Muscle layer of duodenum (tissue), 2 donors: ENCODE measurements around the gene C6orf136.
A peak's percentile ranks its signal among the peaks of the same experiment; 100 is the strongest.

Experiments used
- H3K27ac ChIP-seq: one replicate; pipeline ENCODE4 v1.7.0; 2013; ENCODE audit warnings: mild to moderate bottlenecking, low read length
- H3K27me3 ChIP-seq: one replicate; pipeline ENCODE4 v1.7.0; 2013; ENCODE audit warnings: low read depth, mild to moderate bottlenecking, control low read depth, low read length
- H3K36me3 ChIP-seq, 2 donors: one replicate each; pipeline ENCODE4 v1.7.0; 2013; ENCODE audit warnings: low read length in 2 of 2, control low read depth in 1 of 2, mild to moderate bottlenecking in 1 of 2; ENCODE audit not compliant: insufficient read depth in 2 of 2, control insufficient read depth in 1 of 2
- H3K4me1 ChIP-seq, 2 donors: one replicate each; pipeline ENCODE4 v1.7.0; 2013; ENCODE audit warnings: low read length in 2 of 2, mild to moderate bottlenecking in 2 of 2, control low read depth in 1 of 2, moderate library complexity in 1 of 2; ENCODE audit not compliant: insufficient read depth in 2 of 2, control insufficient read depth in 1 of 2
- H3K4me3 ChIP-seq, 2 donors: one replicate each; pipeline ENCODE4 v1.7.0; 2013; ENCODE audit warnings: low read length in 2 of 2, low read depth in 1 of 2, mild to moderate bottlenecking in 1 of 2
- H3K9me3 ChIP-seq, 2 donors: one replicate each; pipeline ENCODE4 v1.7.0; 2013; ENCODE audit warnings: low read length in 2 of 2, control low read depth in 1 of 2, mild to moderate bottlenecking in 1 of 2; ENCODE audit not compliant: control insufficient read depth in 1 of 2
- donor health status: healthy.

The C6orf136 gene

DNA sequence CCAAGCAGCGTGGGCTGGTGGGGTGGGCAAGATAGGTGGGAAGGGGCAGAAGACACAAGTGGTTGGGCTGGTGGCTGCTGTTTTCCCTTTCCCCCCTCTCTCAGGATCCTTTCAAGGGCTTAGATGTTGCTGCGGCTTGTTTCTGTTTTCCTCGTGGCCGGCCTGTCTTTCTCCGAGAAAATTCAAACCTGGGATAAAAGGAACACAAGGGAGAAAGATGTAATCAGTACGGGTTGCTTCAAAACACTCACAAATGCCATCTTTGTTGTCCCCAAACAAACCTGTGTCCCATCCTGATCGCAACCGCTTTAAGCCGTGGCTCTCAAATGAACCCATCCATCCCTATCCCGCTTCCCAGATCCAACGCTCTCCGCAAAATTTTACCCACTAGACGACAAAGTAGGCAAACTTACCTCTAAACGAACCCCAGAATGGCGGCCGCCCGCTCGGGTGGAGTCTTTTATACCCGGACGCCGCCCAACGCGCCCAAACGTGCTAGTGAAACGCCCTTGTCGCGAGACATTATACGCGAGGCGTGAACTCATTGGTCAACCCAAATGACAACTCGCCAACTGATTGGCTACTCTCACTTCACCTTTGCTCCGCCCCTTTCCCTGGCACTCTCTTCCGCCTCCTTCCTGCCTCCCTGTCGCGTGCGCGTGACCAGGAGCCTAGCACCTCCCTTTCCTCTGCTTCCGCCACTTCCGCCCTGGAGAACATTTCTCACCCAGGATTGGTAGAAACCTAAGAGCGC, 29.9 kb upstream of the C6orf136 start, which contains the start of gene PPP1R10:
PPP1R10 (minus strand) TSS at position 433 of the 754 bp plus-strand sequence. CDS start 7,299 bp downstream, outside the sequence.
- H3K9me3 ChIP-seq, result no peaks in the 10 kb centered on the region
- H3K4me1 ChIP-seq, result peaks cover 24 to 33% of the 10 kb centered on the region in 2 donors
- no peaks in the 10 kb centered on the region for H3K27me3 ChIP-seq
- H3K4me3 ChIP-seq, result peak within 1 kb of the TSS; percentile 95 to 96
- H3K36me3 ChIP-seq, result peaks cover 26 to 29% of the 10 kb centered on the region in 2 donors
- H3K27ac ChIP-seq, result peak within 1 kb of the TSS; percentile 100

GRCh38 chr6:30617565-30618269, 29.2 kb upstream of the C6orf136 start, which contains the start of gene MRPS18B:
MRPS18B (plus strand) TSS chr6:30617840; CDS start chr6:30617866, 26 bp downstream.
- Histone ChIP-seq H3K9me3 (no peaks in the 10 kb centered on the region), H3K36me3 (peaks cover 29 to 35% of the 10 kb centered on the region in 2 donors), H3K27ac (peak within 1 kb of the TSS; percentile 100), H3K4me3 (peak within 1 kb of the TSS; percentile 95 to 96), H3K27me3 (no peaks in the 10 kb centered on the region), H3K4me1 (peaks cover 17 to 26% of the 10 kb centered on the region in 2 donors)

GRCh38 chr6:30618270-30618797, 28.6 kb upstream of the C6orf136 start:
- Histone ChIP-seq H3K36me3 (peaks cover 30 to 42% of the 10 kb centered on the region in 2 donors), H3K9me3 (no peaks in the 10 kb centered on the region), H3K4me3 (peak overlapping the region; percentile 73 to 95), H3K4me1 (peaks cover 13 to 20% of the 10 kb centered on the region in 2 donors), H3K27ac (peak overlapping the region; percentile 100), H3K27me3 (no peaks in the 10 kb centered on the region)

DNA sequence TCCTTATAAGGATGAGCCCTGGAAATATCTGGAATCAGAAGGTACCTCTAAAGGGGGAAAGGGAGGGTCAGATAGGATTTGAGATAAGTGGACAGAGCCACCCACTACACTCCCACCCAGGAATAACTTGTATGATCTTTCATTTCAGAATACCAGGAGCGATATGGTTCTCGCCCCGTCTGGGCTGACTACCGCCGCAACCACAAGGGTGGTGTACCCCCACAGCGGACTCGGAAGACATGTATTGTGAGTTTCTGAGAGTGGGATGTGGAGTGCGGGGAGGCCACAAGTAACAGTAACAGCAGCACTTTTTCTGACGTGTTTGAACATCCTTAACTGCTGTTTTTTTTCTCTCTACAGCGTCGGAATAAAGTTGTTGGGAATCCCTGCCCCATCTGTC, 27.4 kb upstream of the C6orf136 start:
- Histone ChIP-seq H3K36me3 (peaks cover 29 to 53% of the 10 kb centered on the region in 2 donors), H3K4me1 (peaks cover 1 to 10% of the 10 kb centered on the region in 2 donors), H3K4me3 (no peak overlapping the region), H3K27me3 (no peaks in the 10 kb centered on the region), H3K9me3 (no peaks in the 10 kb centered on the region), H3K27ac (no peak overlapping the region)

- Histone ChIP-seq H3K27me3 (no peaks in the 10 kb centered on the region), H3K4me3 (no peak overlapping the region), H3K9me3 (no peaks in the 10 kb centered on the region), H3K36me3 (peaks cover 24 to 59% of the 10 kb centered on the region in 2 donors), H3K27ac (no peak overlapping the region), H3K4me1 (peaks cover 7 to 16% of the 10 kb centered on the region in 2 donors)
Measured at GRCh38 chr6:30625511-30625910, 21.4 kb upstream of the C6orf136 start.

DNA sequence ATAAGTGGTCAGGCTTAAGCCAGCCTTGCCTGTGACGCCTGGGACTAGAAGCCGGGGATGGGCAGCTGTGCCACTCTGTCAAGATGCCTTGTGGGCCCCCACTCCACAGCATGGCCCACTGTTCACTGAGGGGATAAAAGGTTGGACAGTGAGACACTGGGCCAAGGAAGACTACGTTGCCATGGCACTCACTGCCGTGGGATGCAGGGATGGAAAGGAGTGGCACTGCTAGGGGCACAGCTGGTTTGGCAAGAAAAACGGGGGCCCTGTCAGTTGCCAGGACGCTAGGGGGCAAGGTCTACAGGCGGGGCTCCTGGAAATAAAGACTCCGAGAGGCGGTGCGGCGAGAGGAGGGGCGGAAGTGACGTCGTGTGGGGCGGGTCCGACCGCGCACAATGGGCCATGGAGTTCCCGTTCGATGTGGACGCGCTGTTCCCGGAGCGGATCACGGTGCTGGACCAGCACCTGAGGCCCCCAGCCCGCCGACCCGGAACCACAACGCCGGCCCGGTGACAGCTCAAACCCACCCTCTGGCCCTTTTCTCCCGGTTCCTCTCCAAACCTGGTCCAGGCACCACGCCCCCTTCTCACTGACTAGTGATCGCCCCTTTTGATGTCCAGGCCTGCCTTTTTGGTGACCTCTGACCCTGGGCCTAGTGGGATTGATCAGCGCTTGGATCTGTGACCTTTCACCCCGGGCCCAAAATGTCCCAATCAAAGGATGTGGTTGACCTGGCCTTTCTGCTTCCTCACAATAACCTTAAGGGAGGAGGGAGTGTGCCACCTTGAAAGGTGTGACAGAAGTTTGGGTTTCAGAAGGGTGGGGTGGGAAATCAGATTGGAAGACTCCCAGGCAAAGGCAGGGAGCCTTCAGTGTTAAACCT, 20.2 kb upstream of the C6orf136 start, which contains the start of gene ATAT1:
ATAT1 (plus strand) TSS at position 391 of the 883 bp plus-strand sequence.
- peak within 1 kb of the TSS; percentile 95 for H3K27ac ChIP-seq
- H3K9me3 ChIP-seq, result no peaks in the 10 kb centered on the region
- peak within 1 kb of the TSS; percentile 69 to 78 for H3K4me3 ChIP-seq
- H3K36me3 ChIP-seq, result peaks cover 24 to 57% of the 10 kb centered on the region in 2 donors
- H3K4me1 ChIP-seq, result peaks cover 7 to 16% of the 10 kb centered on the region in 2 donors
- no peaks in the 10 kb centered on the region for H3K27me3 ChIP-seq

DNA sequence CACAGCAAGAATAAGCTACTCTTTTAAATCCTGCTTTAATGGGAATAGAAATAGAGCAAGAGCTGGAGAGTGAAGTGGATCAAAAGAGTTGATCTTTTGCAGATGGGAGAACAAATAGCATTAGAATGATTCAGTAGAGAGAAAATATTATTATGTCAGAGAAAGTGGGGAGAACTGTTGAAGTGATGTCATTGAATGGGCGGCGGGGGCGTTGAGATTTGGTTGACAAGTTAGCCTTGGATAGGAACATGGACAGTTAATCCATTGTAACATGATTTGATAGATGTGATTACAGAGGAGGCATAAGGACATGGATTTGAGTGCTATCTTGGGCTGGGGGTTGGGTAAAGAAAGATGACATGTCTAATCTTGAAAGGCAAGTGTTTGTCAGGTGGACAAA, 11.1 kb upstream of the C6orf136 start:
- Histone ChIP-seq H3K9me3 (no peaks in the 10 kb centered on the region), H3K36me3 (peaks cover 11 to 23% of the 10 kb centered on the region in 2 donors), H3K4me1 (no peaks in the 10 kb centered on the region), H3K27ac (no peak overlapping the region), H3K27me3 (no peaks in the 10 kb centered on the region), H3K4me3 (no peak overlapping the region)

DNA sequence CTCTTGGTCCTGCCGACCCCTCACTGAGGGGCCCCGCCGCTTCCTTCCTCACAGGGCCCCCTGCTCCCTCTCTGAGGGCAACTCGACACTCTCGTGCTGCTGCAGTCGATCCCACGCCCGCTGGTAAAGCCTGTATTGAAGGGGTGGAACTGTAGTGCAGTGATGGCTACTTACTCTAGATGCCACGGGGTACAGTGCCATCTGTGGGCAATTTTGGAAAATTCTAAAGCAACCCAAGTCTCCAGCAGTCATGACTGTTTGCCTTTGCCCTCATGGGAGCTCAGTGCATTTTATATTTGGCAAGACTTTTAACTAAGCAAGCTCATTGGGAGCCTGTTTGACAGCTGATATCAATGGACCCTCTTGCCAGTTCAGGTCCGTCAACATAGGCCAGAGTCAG, 6.5 kb upstream of the C6orf136 start:
- Histone ChIP-seq H3K27ac (no peak overlapping the region), H3K4me1 (no peaks in the 10 kb centered on the region), H3K36me3 (peaks cover 17 to 26% of the 10 kb centered on the region in 2 donors), H3K27me3 (no peaks in the 10 kb centered on the region), H3K4me3 (no peak overlapping the region), H3K9me3 (no peaks in the 10 kb centered on the region)

DNA sequence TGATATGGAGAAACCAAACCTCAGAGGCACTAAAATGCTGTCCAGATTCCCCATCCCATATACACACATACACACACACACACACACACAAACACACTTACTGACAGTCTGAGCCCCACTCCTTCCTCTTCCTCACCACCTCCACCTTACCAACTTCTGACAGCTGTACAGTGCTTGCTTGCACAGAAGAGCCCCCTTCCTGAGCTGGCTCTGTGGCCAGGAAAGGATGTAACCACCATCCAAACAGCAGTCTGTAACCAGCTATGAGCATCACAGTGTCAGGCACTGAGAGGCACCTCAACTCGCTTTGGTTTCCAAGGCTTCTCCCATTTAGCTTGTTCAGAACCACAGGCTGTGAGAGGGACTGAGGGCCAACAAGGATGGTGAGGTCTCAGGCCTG, 5.9 kb upstream of the C6orf136 start:
- no peak overlapping the region for H3K4me3 ChIP-seq
- no peaks in the 10 kb centered on the region for H3K9me3 ChIP-seq
- no peak overlapping the region for H3K27ac ChIP-seq
- H3K27me3 ChIP-seq, result no peaks in the 10 kb centered on the region
- H3K36me3 ChIP-seq, result peaks cover 17 to 26% of the 10 kb centered on the region in 2 donors
- peaks cover under 1 to 1% of the 10 kb centered on the region in 2 donors for H3K4me1 ChIP-seq

DNA sequence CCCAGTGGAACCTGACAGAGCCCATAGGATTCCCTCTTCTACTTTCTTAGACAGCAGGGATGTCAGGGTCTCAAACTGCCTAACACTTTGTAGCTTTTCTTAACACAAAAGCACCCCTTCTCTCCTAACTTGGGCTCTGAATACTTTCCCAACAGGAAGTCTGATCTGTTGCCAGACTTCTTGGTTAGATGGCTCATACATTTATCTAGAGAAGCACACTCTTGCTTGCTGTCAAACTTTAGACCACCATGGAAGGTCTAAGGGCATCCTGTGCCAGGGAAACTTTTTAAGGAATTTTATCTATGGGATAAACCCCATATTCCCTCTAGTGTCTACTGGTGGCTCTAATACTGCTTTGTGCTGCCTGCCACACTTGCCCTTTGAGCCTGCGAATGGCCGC, 3.3 kb upstream of the C6orf136 start:
- Histone ChIP-seq H3K4me3 (no peak overlapping the region), H3K36me3 (peaks cover 17 to 26% of the 10 kb centered on the region in 2 donors), H3K27ac (no peak overlapping the region), H3K27me3 (no peaks in the 10 kb centered on the region), H3K9me3 (no peaks in the 10 kb centered on the region), H3K4me1 (peaks cover 11 to 16% of the 10 kb centered on the region in 2 donors)
